Vagina (tissue), 2 donors: Measurements from ENCODE around the gene PLA2G4A.

Experiments used
- CTCF ChIP-seq, 3 experiments: fragments of 450-650 bp in 2 of 3; fragments of 200-600 bp in 1 of 3; sonication (generic) in 1 of 3; IDR thresholded peaks; one replicate each; pipeline ENCODE4 v1.5.1; 2017 to 2019; ENCODE audit warnings: antibody characterized with exemption in 3 of 3, mild to moderate bottlenecking in 2 of 3, moderate library complexity in 2 of 3
- POLR2AphosphoS5 ChIP-seq, 2 donors: sonication (generic); formaldehyde crosslinking; IDR thresholded peaks; one replicate each; pipeline ENCODE4 v1.9.0; 2017; ENCODE audit warnings: antibody characterized with exemption in 2 of 2, mild to moderate bottlenecking in 2 of 2, low read depth in 1 of 2; ENCODE audit not compliant: insufficient read depth in 1 of 2

GRCh38 chr1:186837806-186838205 lies 9.1 kb downstream of the PLA2G4A start:
- no peak for TF ChIP-seq CTCF (IDR thresholded peaks at IDR 0.05)
- TF ChIP-seq POLR2AphosphoS5 (IDR thresholded peaks at IDR 0.05; ENCODE audit: insufficient read depth in 1 of 2, low read depth in 1 of 2): no peak
